CD4-positive, CD25-positive, alpha-beta regulatory T cell (primary cell): ENCODE measurements around the gene GPR149. TPM values are rescaled to one million over a fixed set of nuclear protein-coding genes. Genes with fewer than 3 reads are reported as not detected.

ENCODE experiments used
- ATAC-seq, 2 donors: fragments of 150-1000 bp; cut with Tn5 transposase; one replicate each; pipeline ENCODE4 v1.10.0; 2021; ENCODE audit warnings: low read depth in 2 of 2, moderate number of reproducible peaks in 2 of 2, moderate library complexity in 1 of 2
- DNase-seq, 3 donors: peaks; one replicate each; pipeline versions ENCODE4 v3.0.0 to v3.0.0-alpha.2; 2012 to 2022; ENCODE audit warnings: mixed read lengths in 1 of 3
- H3K27ac ChIP-seq: one replicate; pipeline ENCODE4 v1.7.0; 2013; ENCODE audit warnings: mild to moderate bottlenecking, low read length; ENCODE audit not compliant: insufficient read depth, poor library complexity, severe bottlenecking
- H3K27me3 ChIP-seq: one replicate; pipeline ENCODE4 v1.7.0; 2013; ENCODE audit warnings: low read length; ENCODE audit not compliant: control insufficient read depth, insufficient read depth
- H3K36me3 ChIP-seq: one replicate; pipeline ENCODE4 v1.7.0; 2013; ENCODE audit warnings: mild to moderate bottlenecking, low read length, moderate library complexity; ENCODE audit not compliant: control insufficient read depth, insufficient read depth
- H3K4me1 ChIP-seq: 2 replicates; pipeline ENCODE4 v1.7.0; 2013; ENCODE audit warnings: mild to moderate bottlenecking, low read length; ENCODE audit not compliant: insufficient read depth, control insufficient read depth, poor library complexity, severe bottlenecking
- H3K4me3 ChIP-seq: one replicate; pipeline ENCODE4 v1.7.0; 2013; ENCODE audit warnings: low read depth, mild to moderate bottlenecking, low read length, moderate library complexity
- H3K9me3 ChIP-seq, 2 experiments: 1 replicate in 1 of 2; 2 replicates in 1 of 2; pipeline ENCODE4 v1.7.0; 2013; ENCODE audit warnings: low read length in 2 of 2, mild to moderate bottlenecking in 1 of 2, moderate library complexity in 1 of 2; ENCODE audit not compliant: control insufficient read depth in 2 of 2
- H3K27ac Mint-ChIP-seq, 3 donors: one replicate each; pipeline ENCODE4 v1.8.0; 2020 to 2022; ENCODE audit warnings: mild to moderate bottlenecking in 3 of 3, mixed read lengths in 3 of 3, moderate library complexity in 2 of 3
- H3K27me3 Mint-ChIP-seq: one replicate; pipeline ENCODE4 v1.8.0; 2022; ENCODE audit warnings: mild to moderate bottlenecking, mixed read lengths
- H3K36me3 Mint-ChIP-seq: one replicate; pipeline ENCODE4 v1.8.0; 2020; ENCODE audit warnings: mixed read lengths
- H3K4me1 Mint-ChIP-seq, 4 donors: one replicate each; pipeline ENCODE4 v1.8.0; 2020 to 2022; ENCODE audit warnings: mixed read lengths in 4 of 4, mild to moderate bottlenecking in 1 of 4
- H3K4me3 Mint-ChIP-seq, 4 donors: one replicate each; pipeline ENCODE4 v1.8.0; 2020 to 2022; ENCODE audit warnings: mild to moderate bottlenecking in 4 of 4, mixed read lengths in 4 of 4, moderate library complexity in 3 of 4
- H3K9me3 Mint-ChIP-seq, 7 donors: one replicate each; pipeline ENCODE4 v1.8.0; 2020 to 2022; ENCODE audit warnings: mixed read lengths in 7 of 7, mild to moderate bottlenecking in 3 of 7, moderate library complexity in 2 of 7
- polyA plus RNA-seq, 4 donors: library from polyadenylated mRNA; unstranded; fragments of 300-500 nt; fragmentation: Illumina TruSeq; gene quantifications; one replicate each; pipeline ENCODE4 v1.2.3, GENCODE V29; 2021
- total RNA-seq: library from RNA; stranded (reverse); gene quantifications from one replicate; pipeline ENCODE4 v1.2.3, GENCODE V29; 2022

GPR149 gene
- total and polyA plus RNA-seq, 5 donors from 2014 or later, result not detected

- no peak overlapping the region for H3K27ac Mint-ChIP-seq
- Histone ChIP-seq H3K9me3 (no peaks in the 10 kb centered on the region), H3K27me3 (no peaks in the 10 kb centered on the region), H3K4me3 (no peak overlapping the region), H3K36me3 (no peaks in the 10 kb centered on the region), H3K4me1 (no peaks in the 10 kb centered on the region), H3K27ac (no peak overlapping the region)
- H3K4me3 Mint-ChIP-seq, result no peak overlapping the region
- H3K4me1 Mint-ChIP-seq, result no peaks in the 10 kb centered on the region
- H3K27me3 Mint-ChIP-seq, result peaks cover 8% of the 10 kb centered on the region
- DNase-seq (no peak), ATAC-seq (no peak)
- H3K9me3 Mint-ChIP-seq, result peaks cover 0 to 2% (median 0%) of the 10 kb centered on the region in 7 donors
- H3K36me3 Mint-ChIP-seq, result no peaks in the 10 kb centered on the region
Observed at GRCh38 chr3:154378311-154378710, 51.7 kb downstream of the GPR149 start.

- no peak overlapping the region for H3K27ac ChIP-seq
- no peak for ATAC-seq
- no peaks in the 10 kb centered on the region for H3K9me3 ChIP-seq
- H3K27me3 Mint-ChIP-seq, result peaks cover 7% of the 10 kb centered on the region
- no peak overlapping the region for H3K27ac Mint-ChIP-seq
- H3K27me3 ChIP-seq, result no peaks in the 10 kb centered on the region
- H3K36me3 Mint-ChIP-seq, result no peaks in the 10 kb centered on the region
- H3K4me3 Mint-ChIP-seq, result no peak overlapping the region
- no peaks in the 10 kb centered on the region for H3K4me1 Mint-ChIP-seq
- no peaks in the 10 kb centered on the region for H3K4me1 ChIP-seq
- no peak overlapping the region for H3K4me3 ChIP-seq
- no peaks in the 10 kb centered on the region for H3K36me3 ChIP-seq
- H3K9me3 Mint-ChIP-seq, result peaks cover 0 to 7% (median 3%) of the 10 kb centered on the region in 7 donors
- DNase-seq, result no peak
Observed at GRCh38 chr3:154367221-154367620, 62.8 kb downstream of the GPR149 start.

GRCh38 chr3:154364849-154365248 is 65.1 kb downstream of the GPR149 start:
- no peaks in the 10 kb centered on the region for H3K27me3 ChIP-seq
- DNase-seq, result no peak
- no peak overlapping the region for H3K4me3 ChIP-seq
- H3K27me3 Mint-ChIP-seq, result peaks cover 7% of the 10 kb centered on the region
- H3K27ac Mint-ChIP-seq, result no peak overlapping the region
- H3K9me3 Mint-ChIP-seq, result peaks cover 0 to 7% (median 3%) of the 10 kb centered on the region in 7 donors
- H3K4me1 ChIP-seq, result no peaks in the 10 kb centered on the region
- no peaks in the 10 kb centered on the region for H3K4me1 Mint-ChIP-seq
- ATAC-seq, result peak in 1 of 2 donors; percentile 37
- no peak overlapping the region for H3K27ac ChIP-seq
- no peaks in the 10 kb centered on the region for H3K36me3 Mint-ChIP-seq
- no peak overlapping the region for H3K4me3 Mint-ChIP-seq
- H3K36me3 ChIP-seq, result no peaks in the 10 kb centered on the region
- H3K9me3 ChIP-seq, result no peaks in the 10 kb centered on the region

GRCh38 chr3:154361099-154361498 is 68.9 kb downstream of the GPR149 start:
- ATAC-seq (no peak), DNase-seq (no peak)
- Histone ChIP-seq H3K4me3 (no peak overlapping the region), H3K27ac (no peak overlapping the region), H3K27me3 (no peaks in the 10 kb centered on the region), H3K36me3 (no peaks in the 10 kb centered on the region), H3K4me1 (no peaks in the 10 kb centered on the region), H3K9me3 (no peaks in the 10 kb centered on the region)
- Mint-ChIP-seq H3K27me3 (peaks cover 7% of the 10 kb centered on the region), H3K36me3 (no peaks in the 10 kb centered on the region), H3K4me3 (no peak overlapping the region), H3K4me1 (no peaks in the 10 kb centered on the region), H3K27ac (no peak overlapping the region), H3K9me3 (peaks cover 0 to 7% (median 2%) of the 10 kb centered on the region in 7 donors)

- Histone ChIP-seq H3K9me3 (peaks cover 0 to 2% of the 10 kb centered on the region in 2 experiments), H3K36me3 (no peaks in the 10 kb centered on the region), H3K4me1 (no peaks in the 10 kb centered on the region), H3K4me3 (no peak overlapping the region), H3K27me3 (no peaks in the 10 kb centered on the region), H3K27ac (no peak overlapping the region)
- ATAC-seq (no peak), DNase-seq (no peak)
- Mint-ChIP-seq H3K4me1 (no peaks in the 10 kb centered on the region), H3K27me3 (no peaks in the 10 kb centered on the region), H3K36me3 (no peaks in the 10 kb centered on the region), H3K9me3 (peaks cover 0 to 2% (median 1%) of the 10 kb centered on the region in 7 donors), H3K27ac (no peak overlapping the region), H3K4me3 (no peak overlapping the region)
Observed at GRCh38 chr3:154356009-154356408, 74.0 kb downstream of the GPR149 start.

- no peak overlapping the region for H3K4me3 ChIP-seq
- no peaks in the 10 kb centered on the region for H3K36me3 Mint-ChIP-seq
- peaks cover 1% of the 10 kb centered on the region for H3K27me3 ChIP-seq
- ATAC-seq (no peak), DNase-seq (no peak)
- no peaks in the 10 kb centered on the region for H3K36me3 ChIP-seq
- H3K4me3 Mint-ChIP-seq, result no peak overlapping the region
- no peaks in the 10 kb centered on the region for H3K4me1 Mint-ChIP-seq
- H3K4me1 ChIP-seq, result no peaks in the 10 kb centered on the region
- no peak overlapping the region for H3K27ac Mint-ChIP-seq
- peaks cover 29% of the 10 kb centered on the region for H3K27me3 Mint-ChIP-seq
- peaks cover 0 to 3% (median 0%) of the 10 kb centered on the region in 7 donors for H3K9me3 Mint-ChIP-seq
- H3K9me3 ChIP-seq, result peaks cover 0 to 2% of the 10 kb centered on the region in 2 experiments
- no peak overlapping the region for H3K27ac ChIP-seq
Observed at GRCh38 chr3:154349223-154349622, 80.8 kb downstream of the GPR149 start.

GRCh38 chr3:154345422-154346122 is 84.4 kb downstream of the GPR149 start:
- H3K9me3 Mint-ChIP-seq, result peaks cover 0 to 2% (median 0%) of the 10 kb centered on the region in 7 donors
- Histone ChIP-seq H3K4me3 (no peak overlapping the region), H3K27ac (no peak overlapping the region), H3K9me3 (no peaks in the 10 kb centered on the region), H3K36me3 (no peaks in the 10 kb centered on the region), H3K4me1 (no peaks in the 10 kb centered on the region), H3K27me3 (peaks cover 1% of the 10 kb centered on the region)
- H3K27me3 Mint-ChIP-seq, result peaks cover 48% of the 10 kb centered on the region
- no peak overlapping the region for H3K27ac Mint-ChIP-seq
- no peak for DNase-seq
- no peak for ATAC-seq
- H3K4me1 Mint-ChIP-seq, result no peaks in the 10 kb centered on the region
- H3K36me3 Mint-ChIP-seq, result no peaks in the 10 kb centered on the region
- no peak overlapping the region for H3K4me3 Mint-ChIP-seq

- H3K4me3 Mint-ChIP-seq, result no peak overlapping the region
- no peaks in the 10 kb centered on the region for H3K9me3 ChIP-seq
- peaks cover 0 to 2% (median 0%) of the 10 kb centered on the region in 7 donors for H3K9me3 Mint-ChIP-seq
- no peaks in the 10 kb centered on the region for H3K36me3 Mint-ChIP-seq
- H3K27ac ChIP-seq, result no peak overlapping the region
- DNase-seq, result no peak
- peaks cover 6% of the 10 kb centered on the region for H3K27me3 ChIP-seq
- no peak overlapping the region for H3K27ac Mint-ChIP-seq
- no peak overlapping the region for H3K4me3 ChIP-seq
- H3K4me1 Mint-ChIP-seq, result no peaks in the 10 kb centered on the region
- ATAC-seq, result no peak
- H3K27me3 Mint-ChIP-seq, result peaks cover 45% of the 10 kb centered on the region
- no peaks in the 10 kb centered on the region for H3K36me3 ChIP-seq
- H3K4me1 ChIP-seq, result no peaks in the 10 kb centered on the region
Observed at GRCh38 chr3:154338570-154338969, 91.4 kb downstream of the GPR149 start.
